Measurements from ENCODE around the gene SMYD3. TPM values are rescaled to one million over a fixed set of nuclear protein-coding genes. Genes with fewer than 3 reads are reported as not detected.
A peak's percentile ranks its signal among the peaks of the same experiment; 100 is the strongest.

Gene SMYD3
- total and polyA plus RNA-seq, 9 of the 15 experiments (the other 6 are each of a cell fraction or from before 2014, with no cell fraction given) = 128 to 440 (median 197) TPM

DNA sequence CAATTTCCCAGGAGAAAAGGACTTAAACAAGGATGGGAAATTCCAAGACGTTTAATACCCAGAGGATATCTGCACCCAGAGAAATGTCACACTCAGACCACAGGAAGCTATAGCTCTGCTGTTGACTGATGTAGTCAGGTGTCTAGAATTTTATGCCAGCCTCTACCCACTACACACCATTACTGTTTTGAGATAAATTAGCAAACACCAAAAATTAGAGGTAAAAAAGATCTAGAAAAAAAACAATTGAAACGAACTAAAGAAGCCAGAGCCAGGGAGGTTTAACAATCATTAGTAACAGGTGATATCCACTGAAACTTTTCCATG, 519.9 kb downstream of the SMYD3 start (continued):
- TF ChIP-seq, protein P1, sequence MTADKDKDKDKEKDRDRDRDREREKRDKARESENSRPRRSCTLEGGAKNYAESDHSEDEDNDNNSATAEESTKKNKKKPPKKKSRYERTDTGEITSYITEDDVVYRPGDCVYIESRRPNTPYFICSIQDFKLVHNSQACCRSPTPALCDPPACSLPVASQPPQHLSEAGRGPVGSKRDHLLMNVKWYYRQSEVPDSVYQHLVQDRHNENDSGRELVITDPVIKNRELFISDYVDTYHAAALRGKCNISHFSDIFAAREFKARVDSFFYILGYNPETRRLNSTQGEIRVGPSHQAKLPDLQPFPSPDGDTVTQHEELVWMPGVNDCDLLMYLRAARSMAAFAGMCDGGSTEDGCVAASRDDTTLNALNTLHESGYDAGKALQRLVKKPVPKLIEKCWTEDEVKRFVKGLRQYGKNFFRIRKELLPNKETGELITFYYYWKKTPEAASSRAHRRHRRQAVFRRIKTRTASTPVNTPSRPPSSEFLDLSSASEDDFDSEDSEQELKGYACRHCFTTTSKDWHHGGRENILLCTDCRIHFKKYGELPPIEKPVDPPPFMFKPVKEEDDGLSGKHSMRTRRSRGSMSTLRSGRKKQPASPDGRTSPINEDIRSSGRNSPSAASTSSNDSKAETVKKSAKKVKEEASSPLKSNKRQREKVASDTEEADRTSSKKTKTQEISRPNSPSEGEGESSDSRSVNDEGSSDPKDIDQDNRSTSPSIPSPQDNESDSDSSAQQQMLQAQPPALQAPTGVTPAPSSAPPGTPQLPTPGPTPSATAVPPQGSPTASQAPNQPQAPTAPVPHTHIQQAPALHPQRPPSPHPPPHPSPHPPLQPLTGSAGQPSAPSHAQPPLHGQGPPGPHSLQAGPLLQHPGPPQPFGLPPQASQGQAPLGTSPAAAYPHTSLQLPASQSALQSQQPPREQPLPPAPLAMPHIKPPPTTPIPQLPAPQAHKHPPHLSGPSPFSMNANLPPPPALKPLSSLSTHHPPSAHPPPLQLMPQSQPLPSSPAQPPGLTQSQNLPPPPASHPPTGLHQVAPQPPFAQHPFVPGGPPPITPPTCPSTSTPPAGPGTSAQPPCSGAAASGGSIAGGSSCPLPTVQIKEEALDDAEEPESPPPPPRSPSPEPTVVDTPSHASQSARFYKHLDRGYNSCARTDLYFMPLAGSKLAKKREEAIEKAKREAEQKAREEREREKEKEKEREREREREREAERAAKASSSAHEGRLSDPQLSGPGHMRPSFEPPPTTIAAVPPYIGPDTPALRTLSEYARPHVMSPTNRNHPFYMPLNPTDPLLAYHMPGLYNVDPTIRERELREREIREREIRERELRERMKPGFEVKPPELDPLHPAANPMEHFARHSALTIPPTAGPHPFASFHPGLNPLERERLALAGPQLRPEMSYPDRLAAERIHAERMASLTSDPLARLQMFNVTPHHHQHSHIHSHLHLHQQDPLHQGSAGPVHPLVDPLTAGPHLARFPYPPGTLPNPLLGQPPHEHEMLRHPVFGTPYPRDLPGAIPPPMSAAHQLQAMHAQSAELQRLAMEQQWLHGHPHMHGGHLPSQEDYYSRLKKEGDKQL (CRISPR knock-in tag; IDR thresholded peaks at IDR 0.05; ENCODE audit: borderline replicate concordance) = no peak
- TF ChIP-seq SMARCA4 (IDR thresholded peaks at IDR 0.05) (peak; percentile 9; the same call in 1 of the 2 replicates), ESRRB (CRISPR knock-in tag; IDR thresholded peaks at IDR 0.05; ENCODE audit: borderline replicate concordance) (no peak), CEBPG (CRISPR knock-in tag; IDR thresholded peaks at IDR 0.05) (no peak; the same call in 1 of the 2 replicates), CEBPG (tag; conservative IDR thresholded peaks at IDR 0.05 in 1 of 2, IDR thresholded peaks at IDR 0.05 in 1 of 2) (peak; percentile 11 to 21; a peak in 2 of 4 replicates), SREBF1 (IDR thresholded peaks at IDR 0.05; ENCODE audit: borderline replicate concordance, low read depth, low read length) (no peak), ZKSCAN1 (IDR thresholded peaks at IDR 0.05; ENCODE audit: low read depth, low read length) (no peak), ELF2 (CRISPR knock-in tag; IDR thresholded peaks at IDR 0.05) (no peak), ZNF561 (CRISPR knock-in tag; conservative IDR thresholded peaks at IDR 0.05) (no peak), TBP (optimal IDR thresholded peaks at IDR 0.05; ENCODE audit: low read depth, low read length) (peak; percentile 21), ZNF133 (CRISPR knock-in tag; IDR thresholded peaks at IDR 0.05) (no peak), SAP30 (IDR thresholded peaks at IDR 0.05; ENCODE audit: borderline replicate concordance, insufficient read depth, low read depth, low read length, poor library complexity, severe bottlenecking) (no peak), C11orf30 (IDR thresholded peaks at IDR 0.05; ENCODE audit: low read depth) (0 out of 2 replicates have a peak, but pooled peaks have one; percentile 0), KAT8 (IDR thresholded peaks at IDR 0.05; ENCODE audit: low read depth) (no peak), SNRNP70 (optimal IDR thresholded peaks at IDR 0.05; ENCODE audit: low read depth, low read length) (no peak), GATAD2B (IDR thresholded peaks at IDR 0.05; ENCODE audit: borderline replicate concordance) (0 out of 2 replicates have a peak, but pooled peaks have one; percentile 31)
- TF ChIP-seq, protein P2, sequence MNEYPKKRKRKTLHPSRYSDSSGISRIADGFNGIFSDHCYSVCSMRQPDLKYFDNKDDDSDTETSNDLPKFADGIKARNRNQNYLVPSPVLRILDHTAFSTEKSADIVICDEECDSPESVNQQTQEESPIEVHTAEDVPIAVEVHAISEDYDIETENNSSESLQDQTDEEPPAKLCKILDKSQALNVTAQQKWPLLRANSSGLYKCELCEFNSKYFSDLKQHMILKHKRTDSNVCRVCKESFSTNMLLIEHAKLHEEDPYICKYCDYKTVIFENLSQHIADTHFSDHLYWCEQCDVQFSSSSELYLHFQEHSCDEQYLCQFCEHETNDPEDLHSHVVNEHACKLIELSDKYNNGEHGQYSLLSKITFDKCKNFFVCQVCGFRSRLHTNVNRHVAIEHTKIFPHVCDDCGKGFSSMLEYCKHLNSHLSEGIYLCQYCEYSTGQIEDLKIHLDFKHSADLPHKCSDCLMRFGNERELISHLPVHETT (CRISPR knock-in tag; conservative IDR thresholded peaks at IDR 0.05 in 1 of 2, IDR thresholded peaks at IDR 0.05 in 1 of 2) = 0 out of 4 replicates have a peak, but pooled peaks of 1 of the 2 experiments have one; percentile 22
- TF ChIP-seq, protein P3, sequence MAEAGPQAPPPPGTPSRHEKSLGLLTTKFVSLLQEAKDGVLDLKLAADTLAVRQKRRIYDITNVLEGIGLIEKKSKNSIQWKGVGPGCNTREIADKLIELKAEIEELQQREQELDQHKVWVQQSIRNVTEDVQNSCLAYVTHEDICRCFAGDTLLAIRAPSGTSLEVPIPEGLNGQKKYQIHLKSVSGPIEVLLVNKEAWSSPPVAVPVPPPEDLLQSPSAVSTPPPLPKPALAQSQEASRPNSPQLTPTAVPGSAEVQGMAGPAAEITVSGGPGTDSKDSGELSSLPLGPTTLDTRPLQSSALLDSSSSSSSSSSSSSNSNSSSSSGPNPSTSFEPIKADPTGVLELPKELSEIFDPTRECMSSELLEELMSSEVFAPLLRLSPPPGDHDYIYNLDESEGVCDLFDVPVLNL (CRISPR knock-in tag; IDR thresholded peaks at IDR 0.05; ENCODE audit: low read depth) = no peak
- TF ChIP-seq, protein P4, sequence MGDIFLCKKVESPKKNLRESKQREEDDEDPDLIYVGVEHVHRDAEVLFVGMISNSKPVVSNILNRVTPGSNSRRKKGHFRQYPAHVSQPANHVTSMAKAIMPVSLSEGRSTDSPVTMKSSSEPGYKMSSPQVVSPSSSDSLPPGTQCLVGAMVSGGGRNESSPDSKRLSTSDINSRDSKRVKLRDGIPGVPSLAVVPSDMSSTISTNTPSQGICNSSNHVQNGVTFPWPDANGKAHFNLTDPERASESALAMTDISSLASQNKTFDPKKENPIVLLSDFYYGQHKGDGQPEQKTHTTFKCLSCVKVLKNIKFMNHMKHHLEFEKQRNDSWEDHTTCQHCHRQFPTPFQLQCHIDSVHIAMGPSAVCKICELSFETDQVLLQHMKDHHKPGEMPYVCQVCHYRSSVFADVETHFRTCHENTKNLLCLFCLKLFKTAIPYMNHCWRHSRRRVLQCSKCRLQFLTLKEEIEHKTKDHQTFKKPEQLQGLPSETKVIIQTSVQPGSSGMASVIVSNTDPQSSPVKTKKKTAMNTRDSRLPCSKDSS (IDR thresholded peaks at IDR 0.05; ENCODE audit: low read depth, partially characterized antibody) = no peak

Data from K562 (cell line).